Ishikawa (cell line): ENCODE data around the gene TMEM129.
A peak's percentile ranks its signal among the peaks of the same experiment; 100 is the strongest.

Experiments
- CEBPB ChIP-seq: IDR thresholded peaks from 2 replicates; pipeline ENCODE4 v1.6.1; 2012
- CREB1 ChIP-seq: IDR thresholded peaks from 2 replicates; pipeline ENCODE4 v1.6.1; 2012; ENCODE audit warnings: low read depth
- EGR1 ChIP-seq: IDR thresholded peaks from 2 replicates; pipeline ENCODE4 v1.6.1; 2012
- EP300 ChIP-seq: IDR thresholded peaks from 2 replicates; pipeline ENCODE4 v1.6.1; 2012; ENCODE audit warnings: borderline replicate concordance
- FOXM1 ChIP-seq: IDR thresholded peaks from 2 replicates; pipeline ENCODE4 v1.6.1; 2012; ENCODE audit warnings: low read depth, borderline replicate concordance
- NFIC ChIP-seq: IDR thresholded peaks from 2 replicates; pipeline ENCODE4 v1.6.1; 2012
- RAD21 ChIP-seq: IDR thresholded peaks from 2 replicates; pipeline ENCODE4 v1.6.1; 2012; ENCODE audit warnings: low read depth
- TAF1 ChIP-seq: IDR thresholded peaks from 2 replicates; pipeline ENCODE4 v1.6.1; 2012; ENCODE audit warnings: low read depth, mild to moderate bottlenecking
- TCF12 ChIP-seq: IDR thresholded peaks from 2 replicates; pipeline ENCODE4 v1.6.1; 2012; ENCODE audit warnings: low read depth
- TEAD4 ChIP-seq: IDR thresholded peaks from 2 replicates; pipeline ENCODE4 v1.6.1; 2012
- YY1 ChIP-seq: IDR thresholded peaks from 2 replicates; pipeline ENCODE4 v1.6.1; 2012; ENCODE audit warnings: low read depth
- ZBTB7A ChIP-seq: IDR thresholded peaks from 2 replicates; pipeline ENCODE4 v1.6.1; 2012; ENCODE audit warnings: low read depth
- TF ChIP-seq, protein P1 (sequence below): IDR thresholded peaks from 2 replicates; pipeline ENCODE4 v1.6.1; 2012; ENCODE audit warnings: low read depth, mild to moderate bottlenecking
- TF ChIP-seq, protein P2 (sequence below): IDR thresholded peaks from 2 replicates; pipeline ENCODE4 v1.6.1; 2012
- TF ChIP-seq, protein P3 (sequence below): IDR thresholded peaks from 2 replicates; pipeline ENCODE4 v1.6.1; 2012

Gene TMEM129

DNA sequence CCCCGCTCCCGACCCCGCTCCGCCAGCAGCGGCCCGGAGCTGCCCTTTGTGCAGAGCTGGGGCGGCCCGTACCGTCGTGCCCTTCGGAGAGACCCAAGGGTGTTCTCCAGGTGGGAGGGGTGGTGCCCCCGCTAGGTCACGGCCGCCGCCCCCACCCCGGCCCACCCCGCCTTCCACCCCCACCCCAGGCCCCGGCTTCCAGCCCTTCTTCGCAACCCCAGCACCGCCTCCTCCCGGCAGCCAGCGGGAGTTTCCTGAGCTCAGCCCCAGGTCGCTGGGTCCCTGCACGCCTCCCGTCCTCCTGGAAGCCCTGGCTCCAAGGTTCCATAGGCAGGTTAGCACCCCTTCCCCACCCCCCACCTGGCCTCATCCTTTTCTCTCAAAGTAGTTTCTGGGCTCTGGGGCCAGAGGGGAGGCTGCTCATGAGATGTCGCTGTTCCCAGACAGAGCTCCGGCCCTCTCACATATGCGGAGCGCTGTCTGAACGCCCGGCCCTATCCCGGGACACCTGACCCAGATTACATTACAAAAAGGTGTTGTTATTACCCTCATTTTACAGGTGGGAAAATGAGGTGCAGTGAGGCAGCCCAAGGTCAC lies 46.7 kb upstream of the TMEM129 start:
- TF ChIP-seq TAF1, result no peak
- TF ChIP-seq CREB1, result no peak
- 0 out of 2 replicates have a peak, but pooled peaks have one; percentile 13 for TF ChIP-seq RAD21
- TF ChIP-seq YY1, result no peak
- no peak for TF ChIP-seq CEBPB
- no peak for TF ChIP-seq EP300

DNA sequence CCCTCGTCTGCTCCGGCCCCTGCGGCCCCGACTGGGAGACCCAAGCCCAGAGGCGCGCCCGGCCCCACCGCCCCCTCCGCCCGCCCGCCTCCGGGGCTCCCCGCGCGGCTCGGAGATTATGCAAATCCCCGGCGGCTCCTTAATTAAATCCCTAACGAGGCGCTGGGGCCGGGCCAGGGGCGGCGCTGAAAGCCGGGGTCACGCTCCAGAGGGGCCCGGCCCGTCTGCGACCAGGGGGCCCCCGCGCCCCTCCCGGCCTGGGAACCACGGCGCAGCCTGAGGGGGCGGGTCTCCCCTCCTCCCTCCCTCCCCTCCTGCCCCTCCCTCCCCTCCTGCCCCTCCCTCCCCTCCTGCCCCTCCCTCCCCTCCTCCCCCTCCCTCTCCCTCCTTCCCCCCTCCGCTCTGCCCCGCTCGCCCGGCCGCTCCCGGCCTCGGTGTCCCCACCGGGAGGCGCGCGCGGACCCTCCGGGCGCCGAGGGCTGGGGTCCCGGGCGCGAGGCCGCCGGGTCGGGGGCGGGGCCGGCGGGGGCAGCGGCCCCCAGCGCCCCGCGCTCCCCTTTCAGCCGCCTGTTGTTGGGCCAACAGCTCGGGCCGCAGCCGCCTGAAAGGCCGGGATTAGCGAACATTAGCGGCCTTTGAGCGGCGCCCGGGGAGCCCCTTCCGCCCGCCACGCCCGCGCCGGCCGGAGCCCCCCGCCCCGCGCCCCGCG lies 46.1 kb upstream of the TMEM129 start:
- TF ChIP-seq ZBTB7A, result 0 out of 2 replicates have a peak, but pooled peaks have one; percentile 19
- TF ChIP-seq, protein P1, sequence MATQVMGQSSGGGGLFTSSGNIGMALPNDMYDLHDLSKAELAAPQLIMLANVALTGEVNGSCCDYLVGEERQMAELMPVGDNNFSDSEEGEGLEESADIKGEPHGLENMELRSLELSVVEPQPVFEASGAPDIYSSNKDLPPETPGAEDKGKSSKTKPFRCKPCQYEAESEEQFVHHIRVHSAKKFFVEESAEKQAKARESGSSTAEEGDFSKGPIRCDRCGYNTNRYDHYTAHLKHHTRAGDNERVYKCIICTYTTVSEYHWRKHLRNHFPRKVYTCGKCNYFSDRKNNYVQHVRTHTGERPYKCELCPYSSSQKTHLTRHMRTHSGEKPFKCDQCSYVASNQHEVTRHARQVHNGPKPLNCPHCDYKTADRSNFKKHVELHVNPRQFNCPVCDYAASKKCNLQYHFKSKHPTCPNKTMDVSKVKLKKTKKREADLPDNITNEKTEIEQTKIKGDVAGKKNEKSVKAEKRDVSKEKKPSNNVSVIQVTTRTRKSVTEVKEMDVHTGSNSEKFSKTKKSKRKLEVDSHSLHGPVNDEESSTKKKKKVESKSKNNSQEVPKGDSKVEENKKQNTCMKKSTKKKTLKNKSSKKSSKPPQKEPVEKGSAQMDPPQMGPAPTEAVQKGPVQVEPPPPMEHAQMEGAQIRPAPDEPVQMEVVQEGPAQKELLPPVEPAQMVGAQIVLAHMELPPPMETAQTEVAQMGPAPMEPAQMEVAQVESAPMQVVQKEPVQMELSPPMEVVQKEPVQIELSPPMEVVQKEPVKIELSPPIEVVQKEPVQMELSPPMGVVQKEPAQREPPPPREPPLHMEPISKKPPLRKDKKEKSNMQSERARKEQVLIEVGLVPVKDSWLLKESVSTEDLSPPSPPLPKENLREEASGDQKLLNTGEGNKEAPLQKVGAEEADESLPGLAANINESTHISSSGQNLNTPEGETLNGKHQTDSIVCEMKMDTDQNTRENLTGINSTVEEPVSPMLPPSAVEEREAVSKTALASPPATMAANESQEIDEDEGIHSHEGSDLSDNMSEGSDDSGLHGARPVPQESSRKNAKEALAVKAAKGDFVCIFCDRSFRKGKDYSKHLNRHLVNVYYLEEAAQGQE, result no peak

DNA sequence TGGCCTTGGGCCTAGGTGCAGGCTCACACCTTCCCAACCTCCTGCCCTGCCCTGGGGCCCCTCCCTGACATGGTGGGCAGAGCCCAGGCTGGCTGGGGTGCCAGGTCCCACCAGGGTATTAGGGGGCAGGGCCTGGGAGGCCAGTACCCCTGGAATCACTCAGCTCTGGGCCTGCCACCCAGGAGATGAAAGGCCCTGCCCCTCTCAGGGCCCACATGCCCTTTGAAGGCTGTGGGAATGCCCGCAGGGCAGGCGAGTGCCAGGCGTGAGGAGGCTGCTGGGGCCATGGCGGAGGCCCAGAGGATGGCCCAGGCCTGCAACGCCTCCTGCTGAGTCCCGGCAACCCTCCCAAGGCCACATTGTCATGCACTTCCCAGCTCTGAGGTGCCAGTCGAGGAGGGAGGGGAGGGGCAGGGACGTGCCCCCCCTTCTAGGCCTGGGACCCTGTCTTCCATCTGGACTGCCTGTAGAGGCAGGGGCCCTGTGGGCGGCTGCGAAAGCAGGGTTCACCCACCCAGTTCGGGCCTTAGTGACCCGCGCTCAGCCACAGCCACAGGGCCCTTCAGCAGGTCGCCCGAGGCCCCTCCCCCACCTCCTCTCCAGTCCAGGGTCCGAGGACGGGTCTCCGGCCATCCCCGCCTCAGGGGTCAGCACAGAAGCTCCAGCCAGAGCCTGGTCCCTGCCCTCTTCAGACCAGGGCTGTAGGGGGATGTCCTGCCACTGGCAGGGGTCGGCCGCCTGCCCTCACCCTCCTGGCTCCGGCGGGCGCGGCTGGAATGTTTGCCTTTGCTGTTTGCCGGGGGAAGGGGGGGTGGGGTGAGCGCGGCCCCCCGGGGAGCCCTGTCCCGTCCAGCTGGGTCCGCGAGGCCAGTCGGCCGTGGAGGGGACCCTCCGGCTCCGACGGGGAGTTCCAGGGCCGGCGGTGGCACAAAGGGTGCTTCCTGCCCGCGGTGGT lies 45.3 kb upstream of the TMEM129 start:
- peak; percentile 65 for TF ChIP-seq TEAD4
- TF ChIP-seq YY1, result no peak
- TF ChIP-seq EGR1, result no peak
- TF ChIP-seq, protein P2, sequence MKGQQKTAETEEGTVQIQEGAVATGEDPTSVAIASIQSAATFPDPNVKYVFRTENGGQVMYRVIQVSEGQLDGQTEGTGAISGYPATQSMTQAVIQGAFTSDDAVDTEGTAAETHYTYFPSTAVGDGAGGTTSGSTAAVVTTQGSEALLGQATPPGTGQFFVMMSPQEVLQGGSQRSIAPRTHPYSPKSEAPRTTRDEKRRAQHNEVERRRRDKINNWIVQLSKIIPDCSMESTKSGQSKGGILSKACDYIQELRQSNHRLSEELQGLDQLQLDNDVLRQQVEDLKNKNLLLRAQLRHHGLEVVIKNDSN, result no peak
- no peak for TF ChIP-seq EP300
- TF ChIP-seq ZBTB7A, result peak; percentile 93

DNA sequence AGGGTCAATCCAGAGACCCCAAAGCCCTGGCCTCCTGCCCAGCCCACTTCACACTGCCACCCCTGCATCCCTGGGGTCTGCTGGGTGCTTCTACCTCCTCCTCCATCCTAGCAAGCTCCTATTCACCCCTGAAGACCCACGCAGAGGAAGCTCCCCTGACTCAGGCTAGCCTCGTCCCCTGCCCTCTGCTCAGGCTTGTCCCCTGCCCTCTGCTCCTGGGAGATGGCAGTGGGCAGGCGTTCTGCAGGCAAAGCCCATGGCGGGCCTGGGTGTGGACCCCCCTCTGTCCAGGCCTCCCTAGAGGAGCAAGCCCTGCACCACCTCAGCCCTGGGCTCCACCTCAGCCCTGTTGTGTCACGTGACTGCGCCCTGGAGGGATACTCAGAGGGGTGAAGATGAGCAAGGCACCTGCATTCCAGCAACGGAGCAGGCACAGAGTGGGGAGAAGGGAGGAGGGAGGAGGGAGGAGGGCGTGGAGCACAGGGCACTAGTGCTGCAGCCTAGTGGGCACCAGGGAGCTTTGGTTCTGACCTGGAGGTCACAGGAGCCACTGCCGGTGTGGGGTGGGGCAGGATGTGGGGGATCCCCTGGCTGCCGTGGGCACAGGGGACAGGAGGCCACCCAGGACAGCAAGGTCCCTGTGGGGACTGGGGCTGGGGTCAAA lies 44.4 kb upstream of the TMEM129 start:
- TF ChIP-seq, protein P3, sequence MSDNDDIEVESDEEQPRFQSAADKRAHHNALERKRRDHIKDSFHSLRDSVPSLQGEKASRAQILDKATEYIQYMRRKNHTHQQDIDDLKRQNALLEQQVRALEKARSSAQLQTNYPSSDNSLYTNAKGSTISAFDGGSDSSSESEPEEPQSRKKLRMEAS, result no peak
- TF ChIP-seq, protein P2, result peak; percentile 55
- no peak for TF ChIP-seq TAF1
- TF ChIP-seq, protein P1, result no peak

DNA sequence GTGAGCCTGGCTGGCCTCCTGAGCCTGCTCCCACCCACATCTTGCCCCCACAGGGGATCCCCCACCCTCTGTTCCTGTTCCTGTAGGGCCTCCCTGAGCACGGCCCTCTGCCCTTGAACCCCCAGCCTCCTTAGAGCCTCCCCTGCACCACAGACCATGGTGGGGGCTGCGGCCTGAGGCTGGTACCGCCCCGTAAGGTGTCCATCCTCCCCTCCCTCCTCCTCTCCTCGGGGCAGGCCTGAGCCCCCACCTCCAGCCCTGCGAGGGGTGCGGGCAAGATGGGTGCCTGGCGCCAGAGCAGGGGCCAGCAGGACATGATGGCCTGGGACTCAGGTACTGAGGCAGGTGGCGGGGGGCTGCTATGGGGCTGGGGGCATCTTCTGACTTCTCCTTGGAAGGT lies 43.5 kb upstream of the TMEM129 start:
- TF ChIP-seq ZBTB7A (no peak), EP300 (no peak), YY1 (no peak), TEAD4 (no peak), NFIC (no peak), CREB1 (no peak), RAD21 (no peak), CEBPB (no peak), EGR1 (no peak), TAF1 (no peak), TCF12 (no peak), FOXM1 (no peak)
- TF ChIP-seq, protein P3, result no peak
- TF ChIP-seq, protein P1, result no peak
- TF ChIP-seq, protein P2, result no peak
